ENCODE results near the gene DYRK1A.

DYRK1A gene

DNA sequence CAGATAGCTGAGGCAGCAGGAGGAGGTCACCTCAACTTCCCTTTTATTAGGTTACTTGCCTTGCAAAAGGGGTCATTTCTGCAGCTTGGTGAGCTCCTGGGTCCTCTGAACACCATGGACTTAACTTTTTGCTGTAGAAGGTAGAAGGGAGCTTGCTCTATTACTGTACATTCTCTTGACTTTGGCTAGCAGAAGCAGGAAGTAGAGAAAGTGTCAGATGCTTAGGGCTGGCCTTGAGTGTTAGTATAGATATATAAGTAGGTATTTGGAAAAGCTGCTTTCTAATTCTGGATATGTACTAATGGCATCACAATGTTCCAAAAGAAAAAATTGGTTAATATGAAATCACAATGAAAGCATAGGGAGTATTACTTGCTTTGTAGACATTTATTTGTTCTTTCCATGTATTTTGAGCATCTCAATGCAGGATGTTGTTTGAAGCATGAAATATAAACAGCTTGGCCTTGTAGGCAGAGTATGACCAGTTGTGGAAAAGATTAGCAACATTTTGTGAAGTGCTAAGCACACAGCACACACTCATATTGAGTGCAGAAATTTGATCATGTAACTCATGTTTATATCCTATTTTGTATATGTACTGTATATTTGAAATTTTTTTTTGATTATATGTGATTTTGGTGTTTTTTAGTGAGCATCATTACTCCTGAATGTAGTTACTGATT, 108.8 kb downstream of the DYRK1A start:
- in situ Hi-C loops (cut with MboI; ENCODE audit: low sequenced_read_pairs): no loop called here

DNA sequence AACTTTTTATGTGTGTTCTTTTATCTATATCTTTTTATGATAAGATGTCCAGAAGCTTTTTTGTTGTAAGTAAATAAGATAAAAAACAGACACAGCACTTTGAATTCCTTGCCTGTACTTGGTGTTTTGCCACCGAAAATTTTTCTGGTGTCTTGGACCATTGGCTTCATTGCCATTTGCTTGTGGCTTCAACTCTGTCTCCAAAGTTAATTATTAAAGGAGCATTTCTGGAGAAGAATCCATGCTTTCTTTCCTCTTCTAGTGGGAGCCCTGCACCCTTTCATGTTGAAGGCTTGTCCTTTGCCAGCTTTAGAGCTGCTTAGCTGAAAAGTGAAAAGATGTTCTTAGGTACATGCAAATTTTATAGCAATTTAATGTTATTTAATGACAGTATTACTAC, 112.2 kb downstream of the DYRK1A start:
- in situ Hi-C loops (cut with MboI; ENCODE audit: low sequenced_read_pairs): no loop called here

DNA sequence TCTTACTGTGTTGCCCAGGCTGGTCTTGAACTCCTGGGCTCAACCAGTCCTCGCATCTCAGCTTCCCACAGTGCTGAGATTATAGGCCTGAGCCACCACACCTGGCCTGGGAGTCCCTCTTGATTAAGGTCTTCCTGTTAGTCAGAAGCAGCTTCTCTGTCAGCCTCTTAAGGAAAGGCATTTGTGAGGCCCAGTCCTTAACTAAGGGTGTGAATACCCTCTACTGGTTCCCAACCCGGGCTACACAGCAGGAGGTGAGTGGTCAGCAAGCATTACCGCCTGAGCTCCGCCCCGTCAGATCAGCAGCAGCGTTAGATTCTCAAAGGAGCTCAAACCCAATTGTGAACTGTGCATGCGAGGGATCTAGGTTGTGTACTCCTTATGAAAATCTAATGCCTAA, 117.2 kb downstream of the DYRK1A start:
- in situ Hi-C loops (cut with MboI; ENCODE audit: low sequenced_read_pairs): no loop called here

GRCh38 chr21:37484535-37485474, 118.2 kb downstream of the DYRK1A start:
- in situ Hi-C loops (cut with MboI; ENCODE audit: low sequenced_read_pairs): no loop called here

GRCh38 chr21:37489553-37489952, 123.0 kb downstream of the DYRK1A start:
- in situ Hi-C loops (cut with MboI; ENCODE audit: low sequenced_read_pairs): no loop called here

DNA sequence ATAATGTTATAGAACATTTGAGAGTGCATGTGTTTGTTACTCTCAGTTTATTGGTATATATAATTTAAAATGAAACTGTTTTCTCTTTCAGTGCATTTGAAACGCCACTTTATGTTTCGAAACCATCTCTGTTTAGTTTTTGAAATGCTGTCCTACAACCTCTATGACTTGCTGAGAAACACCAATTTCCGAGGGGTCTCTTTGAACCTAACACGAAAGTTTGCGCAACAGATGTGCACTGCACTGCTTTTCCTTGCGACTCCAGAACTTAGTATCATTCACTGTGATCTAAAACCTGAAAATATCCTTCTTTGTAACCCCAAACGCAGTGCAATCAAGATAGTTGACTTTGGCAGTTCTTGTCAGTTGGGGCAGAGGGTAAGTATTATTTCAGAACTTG, 123.5 kb downstream of the DYRK1A start:
- in situ Hi-C loops (cut with MboI; ENCODE audit: low sequenced_read_pairs): no loop called here

GRCh38 chr21:37496972-37497371, 130.4 kb downstream of the DYRK1A start:
- in situ Hi-C loops (cut with MboI; ENCODE audit: low sequenced_read_pairs): no loop called here

GRCh38 chr21:37498664-37499063, 132.1 kb downstream of the DYRK1A start:
- in situ Hi-C loops (cut with MboI; ENCODE audit: low sequenced_read_pairs): no loop called here

- in situ Hi-C loops (cut with MboI; ENCODE audit: low sequenced_read_pairs): no loop called here
These were observed 136.4 kb downstream of the DYRK1A start for GRCh38 chr21:37502947-37503346.

DNA sequence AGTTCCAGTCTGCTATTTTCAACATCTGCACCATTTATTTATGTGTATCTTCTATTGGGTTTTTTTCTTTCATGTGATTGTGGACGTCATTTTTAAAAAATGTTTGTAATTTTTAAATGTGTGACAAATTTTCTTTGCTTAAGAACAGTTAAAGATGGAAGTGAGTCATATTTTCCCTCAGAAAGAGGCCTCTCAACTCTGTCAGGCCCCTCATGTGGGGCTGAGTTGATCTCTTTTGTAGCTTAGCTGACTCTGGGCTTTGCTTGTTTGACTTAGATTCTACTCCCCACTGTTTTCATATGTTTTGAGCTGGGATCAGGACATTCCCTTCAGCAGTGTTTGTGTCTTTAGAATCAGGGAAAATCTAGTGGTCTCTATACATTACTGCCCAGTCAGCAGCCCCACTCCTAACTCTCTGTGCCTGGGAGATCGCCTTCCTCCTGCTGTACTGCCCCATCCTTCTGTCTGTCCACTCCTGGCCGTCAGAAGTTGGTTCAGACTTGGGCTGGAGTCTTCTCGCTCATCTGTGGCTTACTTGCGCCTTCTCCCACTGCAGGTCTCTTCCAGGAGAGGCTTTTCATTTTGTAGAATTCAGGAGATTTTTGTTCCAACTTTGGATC, 137.4 kb downstream of the DYRK1A start:
- in situ Hi-C loops (cut with MboI; ENCODE audit: low sequenced_read_pairs): no loop called here

DNA sequence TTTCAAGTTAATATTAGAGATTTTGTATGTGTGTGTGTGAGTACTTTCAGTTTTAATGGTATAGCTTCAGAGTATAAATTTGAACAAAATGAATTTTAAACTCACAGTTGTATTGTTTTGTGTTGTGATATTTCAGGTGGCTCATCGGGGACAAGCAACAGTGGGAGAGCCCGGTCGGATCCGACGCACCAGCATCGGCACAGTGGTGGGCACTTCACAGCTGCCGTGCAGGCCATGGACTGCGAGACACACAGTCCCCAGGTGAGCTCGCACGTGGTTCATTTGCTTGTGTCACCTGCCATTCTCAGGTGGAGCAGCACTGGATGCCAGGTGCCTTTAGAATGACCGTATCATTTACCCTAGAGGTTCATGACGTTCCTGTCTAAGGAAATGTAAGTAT, 139.4 kb downstream of the DYRK1A start:
- in situ Hi-C loops (cut with MboI; ENCODE audit: low sequenced_read_pairs): no loop called here

- in situ Hi-C loops (cut with MboI; ENCODE audit: low sequenced_read_pairs): no loop called here
These were observed 141.1 kb downstream of the DYRK1A start for GRCh38 chr21:37507716-37508115.

DNA sequence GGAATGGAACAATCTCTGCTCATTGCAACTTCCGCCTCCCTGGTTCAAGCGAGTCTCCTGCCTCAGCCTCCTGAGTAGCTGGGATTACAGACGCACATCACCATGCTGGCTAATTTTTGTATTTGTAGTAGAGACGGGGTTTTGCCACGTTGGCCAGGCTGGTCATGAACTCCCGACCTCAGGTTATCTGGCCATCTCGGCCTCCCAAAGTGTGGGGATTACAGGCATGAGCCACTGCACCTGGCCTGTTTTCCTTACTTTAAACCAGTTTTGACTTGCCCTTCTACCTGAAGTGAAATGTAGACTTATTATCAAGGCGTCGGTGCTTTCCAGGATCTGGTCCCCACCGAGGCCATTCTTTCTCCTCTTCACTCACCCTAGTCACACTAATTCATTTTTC, 141.8 kb downstream of the DYRK1A start:
- in situ Hi-C loops (cut with MboI; ENCODE audit: low sequenced_read_pairs): no loop called here

GRCh38 chr21:37509802-37510393, 143.3 kb downstream of the DYRK1A start:
- in situ Hi-C loops (cut with MboI; ENCODE audit: low sequenced_read_pairs): no loop called here

DNA sequence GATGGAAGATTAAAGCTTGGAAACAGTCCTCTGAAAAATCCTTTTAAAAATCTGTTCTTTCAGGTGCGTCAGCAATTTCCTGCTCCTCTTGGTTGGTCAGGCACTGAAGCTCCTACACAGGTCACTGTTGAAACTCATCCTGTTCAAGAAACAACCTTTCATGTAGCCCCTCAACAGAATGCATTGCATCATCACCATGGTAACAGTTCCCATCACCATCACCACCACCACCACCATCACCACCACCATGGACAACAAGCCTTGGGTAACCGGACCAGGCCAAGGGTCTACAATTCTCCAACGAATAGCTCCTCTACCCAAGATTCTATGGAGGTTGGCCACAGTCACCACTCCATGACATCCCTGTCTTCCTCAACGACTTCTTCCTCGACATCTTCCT, 145.3 kb downstream of the DYRK1A start:
- in situ Hi-C loops (cut with MboI; ENCODE audit: low sequenced_read_pairs): no loop called here

DNA sequence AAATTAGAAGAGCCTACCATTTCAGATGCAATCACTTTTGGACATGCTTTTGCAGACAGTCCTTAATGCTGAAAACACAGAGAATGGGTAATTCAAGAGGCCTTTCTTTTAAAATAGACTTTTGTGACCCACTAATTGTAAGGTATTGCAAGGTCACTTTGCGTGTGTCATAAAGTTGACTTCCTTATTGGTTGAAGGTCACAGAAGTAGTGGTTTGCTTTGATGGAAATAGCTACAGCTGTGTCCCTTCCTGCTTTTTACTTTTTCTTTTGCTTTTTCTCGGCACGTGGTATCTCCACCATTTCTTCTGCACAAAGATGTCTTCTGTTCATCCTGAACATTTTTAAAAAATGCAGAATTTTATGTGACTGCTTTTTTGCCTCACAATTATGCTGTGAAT, 146.8 kb downstream of the DYRK1A start:
- in situ Hi-C loops (cut with MboI; ENCODE audit: low sequenced_read_pairs): no loop called here

GRCh38 chr21:37514038-37514667, 147.6 kb downstream of the DYRK1A start:
- in situ Hi-C loops (cut with MboI; ENCODE audit: low sequenced_read_pairs): no loop called here

- in situ Hi-C loops (cut with MboI; ENCODE audit: low sequenced_read_pairs): no loop called here
These were observed 150.4 kb downstream of the DYRK1A start for GRCh38 chr21:37516998-37517397.

- in situ Hi-C loops (cut with MboI; ENCODE audit: low sequenced_read_pairs): no loop called here
These were observed 154.2 kb downstream of the DYRK1A start for GRCh38 chr21:37520801-37521200.

GRCh38 chr21:37521658-37522057, 155.1 kb downstream of the DYRK1A start:
- in situ Hi-C loops (cut with MboI; ENCODE audit: low sequenced_read_pairs): no loop called here

All from HL-60/S4 treated with phorbol 12-myristate 13-acetate at 8.2 ng/mL for 4 days and 3 days (cell line).